Activated CD4-positive, CD25-positive, alpha-beta regulatory T cell treated with anti-CD3 and anti-CD28 coated beads, Interleukin-2, amount 50 U/mL, for 16 hours (primary cell): ENCODE results near the gene ASB1.

ENCODE experiments used
- DNase-seq: peaks from one replicate; pipeline ENCODE4 v3.0.0-alpha.2; 2020; ENCODE audit warnings: low read depth, low spot score

The ASB1 gene

DNA sequence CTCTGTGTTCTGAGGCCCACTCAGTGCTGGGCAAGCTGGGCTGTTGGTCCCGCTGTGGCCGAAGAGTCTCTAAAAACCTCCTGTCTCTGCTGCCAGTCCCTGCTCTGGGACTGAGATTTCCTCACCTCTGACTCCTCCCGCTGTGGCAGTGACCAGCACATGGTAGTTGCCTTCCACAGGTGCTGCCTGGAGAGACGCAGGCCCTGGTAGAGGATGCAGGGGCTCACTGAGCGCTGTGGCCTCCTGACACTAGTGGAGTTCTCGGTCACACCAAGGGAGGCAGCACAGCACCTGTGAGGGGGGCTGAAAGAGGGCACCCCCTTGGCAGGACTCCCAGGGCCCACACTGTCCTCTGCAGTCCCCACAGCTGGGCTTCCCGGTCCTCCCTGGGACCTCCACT, 3.8 kb upstream of the ASB1 start:
- no peak for DNase-seq

DNA sequence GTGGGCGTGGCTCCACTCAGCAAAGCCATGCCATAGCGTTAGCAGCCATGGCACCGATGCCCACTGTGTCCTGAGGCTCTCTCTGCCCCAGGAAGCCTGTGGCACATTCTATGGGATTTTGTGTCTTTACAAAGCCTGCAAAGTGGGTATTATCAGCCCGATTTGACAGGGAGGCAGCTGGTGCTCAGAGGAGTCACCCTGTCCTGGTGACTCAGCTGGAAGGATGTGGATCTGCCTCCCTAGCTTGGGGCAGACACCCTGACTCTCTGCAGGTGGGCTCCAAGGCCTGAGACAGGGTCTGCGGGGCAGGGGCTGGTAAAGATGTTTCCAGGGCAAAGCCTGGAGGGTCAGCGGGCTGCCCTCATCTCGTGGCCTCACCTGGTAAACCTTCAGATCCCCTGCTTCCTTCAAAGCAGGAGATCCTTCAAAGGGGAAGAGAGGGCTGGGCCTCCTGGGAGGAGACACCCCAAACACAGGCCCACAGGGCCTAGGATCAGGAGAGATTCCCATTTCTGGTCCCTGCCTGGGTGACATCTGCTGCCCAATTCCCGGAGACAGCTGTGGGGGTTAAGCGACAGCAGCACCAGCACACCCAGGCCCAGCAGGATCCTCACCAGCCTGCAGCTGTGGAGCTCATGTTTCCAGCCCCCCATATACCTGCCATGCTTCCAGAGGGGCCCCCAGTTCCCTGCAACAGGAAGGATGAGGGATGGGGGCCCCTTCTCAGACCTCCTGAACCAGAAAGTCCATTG, 3.0 kb upstream of the ASB1 start:
- DNase-seq = no peak

DNA sequence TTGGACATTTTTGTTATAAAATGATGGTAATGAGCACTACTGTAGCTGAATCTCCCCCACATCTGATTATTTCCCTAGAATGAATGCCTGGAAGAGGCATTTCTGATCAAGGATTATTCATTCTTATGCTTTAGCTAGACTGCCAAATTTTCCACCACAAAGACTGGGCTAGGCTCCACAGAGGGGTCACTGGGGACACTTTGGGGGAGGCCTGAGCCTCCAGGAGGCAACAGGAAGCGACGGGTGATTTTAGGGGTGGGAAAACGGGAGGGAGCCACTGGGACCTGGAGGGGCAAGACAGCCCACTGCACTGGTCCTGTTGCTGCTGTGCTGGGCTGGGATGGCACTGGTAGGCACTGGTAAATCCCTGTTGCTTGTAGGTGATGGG, 2.4 kb upstream of the ASB1 start:
- no peak for DNase-seq

GRCh38 chr2:238425505-238425978, 1.2 kb upstream of the ASB1 start:
- DNase-seq = no peak

DNA sequence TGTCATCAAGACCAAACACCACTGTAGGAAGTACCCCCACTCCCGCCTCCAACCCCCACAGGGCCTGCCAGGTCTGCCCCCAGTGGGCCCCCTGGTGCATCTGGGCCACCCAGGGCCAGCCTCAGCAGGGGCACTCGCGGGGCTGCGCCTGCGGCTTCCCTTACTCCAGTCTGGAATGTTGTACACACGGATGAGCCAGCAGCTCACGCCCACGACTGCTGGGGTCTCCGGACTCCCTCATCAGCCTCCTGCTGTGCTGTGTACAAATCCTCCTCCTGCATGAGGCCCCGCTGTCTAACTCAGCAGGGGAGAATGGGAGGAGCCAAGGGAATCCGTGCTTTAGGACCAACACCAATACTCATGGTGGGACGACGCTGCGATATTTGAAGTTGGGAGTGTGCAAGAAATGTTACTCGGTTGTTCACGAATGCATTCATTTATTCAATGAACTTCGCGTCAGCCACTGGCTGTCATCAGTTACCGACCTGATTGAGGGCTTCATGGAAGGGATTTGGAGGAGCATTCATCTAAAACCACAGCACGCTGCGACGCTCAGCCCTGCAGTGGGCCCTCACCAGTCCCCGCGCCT, 654 bp upstream of the ASB1 start:
- no peak for DNase-seq

GRCh38 chr2:238427435-238428162, 872 bp downstream of the ASB1 start:
- DNase-seq = no peak

DNA sequence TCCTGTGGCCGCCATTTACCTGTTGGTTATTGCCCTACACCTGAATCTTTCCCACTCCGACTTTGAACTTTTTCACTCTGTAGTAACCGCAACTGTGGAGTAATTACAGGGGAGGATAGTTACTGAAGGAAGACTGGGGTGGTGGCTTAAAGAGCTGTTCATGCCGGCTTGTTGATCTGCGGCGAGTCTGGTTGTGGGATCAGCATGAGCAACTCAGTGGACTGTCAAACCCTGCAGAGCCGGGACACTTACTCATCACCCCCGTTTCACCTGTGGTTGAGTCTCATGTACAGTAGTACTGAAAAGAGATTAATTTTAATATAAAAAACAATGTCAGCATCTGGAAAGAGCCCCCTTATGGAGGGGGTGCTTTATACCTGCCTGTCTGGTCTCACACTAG, 2.1 kb downstream of the ASB1 start:
- no peak for DNase-seq

DNA sequence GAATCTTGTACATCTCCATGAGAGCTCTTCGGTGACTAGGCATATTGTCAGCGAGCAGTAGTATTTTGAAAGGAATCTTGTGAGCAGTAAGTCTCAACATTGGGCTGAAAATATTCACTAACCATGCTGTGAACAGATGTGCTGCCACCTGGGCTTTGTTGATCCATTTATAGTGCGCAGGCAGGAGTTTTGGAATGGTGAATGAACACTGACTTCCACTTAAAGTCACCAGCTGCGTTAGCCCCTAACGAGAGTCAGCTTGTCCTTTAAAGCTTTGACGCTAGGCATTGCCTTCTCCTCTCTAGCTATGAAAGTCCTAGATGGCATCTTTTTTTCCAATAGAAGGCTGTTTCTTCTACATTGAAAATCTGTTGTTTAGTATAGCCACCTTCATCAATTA, 4.1 kb downstream of the ASB1 start:
- DNase-seq = no peak

GRCh38 chr2:238431456-238431855, 4.7 kb downstream of the ASB1 start:
- DNase-seq = no peak

DNA sequence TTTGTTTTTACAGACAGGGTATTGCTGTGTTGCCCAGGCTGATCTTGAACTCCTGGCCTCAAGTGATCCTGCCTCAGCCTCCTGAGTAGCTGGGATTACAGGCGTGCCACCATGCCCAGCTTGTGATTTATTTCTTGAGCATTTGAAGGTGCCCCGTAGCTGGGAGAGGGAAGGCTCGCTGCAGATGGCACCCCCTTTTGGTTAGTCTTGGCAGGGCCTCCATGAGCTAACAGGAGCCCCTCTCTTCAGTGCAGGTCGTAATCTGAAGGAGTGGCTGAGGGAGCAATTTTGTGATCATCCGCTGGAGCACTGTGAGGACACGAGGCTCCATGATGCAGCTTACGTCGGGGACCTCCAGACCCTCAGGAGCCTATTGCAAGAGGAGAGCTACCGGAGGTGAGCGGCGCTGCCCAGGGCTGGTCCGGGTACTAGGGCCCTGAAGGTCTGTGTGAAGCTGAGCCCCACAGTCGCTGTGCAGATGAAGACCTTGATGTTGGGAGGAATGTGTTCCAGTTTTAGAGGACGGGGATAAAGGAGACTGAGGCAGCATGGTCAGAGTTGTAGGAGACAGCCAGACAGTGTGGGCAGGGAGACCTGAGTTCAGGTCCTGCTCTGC, 6.7 kb downstream of the ASB1 start:
- no peak for DNase-seq

GRCh38 chr2:238433941-238434845, 7.5 kb downstream of the ASB1 start:
- DNase-seq = no peak

DNA sequence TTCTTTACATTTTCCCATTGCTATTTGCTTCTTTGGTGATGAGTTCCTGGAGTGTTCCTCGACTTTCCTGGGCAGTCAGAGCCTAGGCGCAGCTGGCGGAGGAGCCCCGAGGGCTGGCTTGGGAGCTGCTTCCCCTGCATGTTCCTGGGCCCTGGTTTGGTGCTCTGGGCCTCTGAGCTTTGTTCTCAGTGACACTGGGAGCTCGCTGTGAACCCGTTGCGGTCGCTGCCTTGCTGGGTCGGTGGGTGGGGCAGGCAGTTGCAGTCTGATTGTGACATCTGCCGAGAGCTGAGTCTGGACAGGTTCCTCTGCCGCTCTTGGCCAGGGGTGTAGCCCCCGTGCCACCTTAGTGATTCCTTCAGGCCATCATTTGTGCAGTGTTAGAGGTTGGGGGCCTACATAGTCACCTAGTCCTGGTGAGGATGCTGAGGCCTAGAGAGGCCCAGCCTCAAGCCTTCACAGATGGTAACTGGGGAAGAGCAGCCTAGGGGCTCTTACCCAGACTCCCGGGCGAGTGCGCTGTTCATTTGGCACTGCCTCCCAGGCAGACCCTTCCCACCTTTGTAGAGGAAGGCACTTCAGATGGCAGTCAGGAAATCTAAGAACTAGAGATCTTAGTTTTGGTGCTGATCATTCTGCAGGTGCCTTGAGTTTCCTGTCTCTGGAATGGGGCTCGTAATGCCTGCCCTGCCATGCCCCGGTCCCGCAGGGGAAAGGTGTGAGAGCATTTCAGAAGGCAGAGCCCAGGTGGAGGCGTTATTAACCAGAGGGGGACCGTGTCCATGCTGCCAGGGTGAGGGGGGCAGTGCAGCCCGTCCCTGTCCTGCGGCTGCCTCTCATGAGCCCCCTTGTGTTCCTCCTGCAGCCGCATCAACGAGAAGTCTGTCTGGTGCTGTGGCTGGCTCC, 8.4 kb downstream of the ASB1 start:
- DNase-seq = no peak

DNA sequence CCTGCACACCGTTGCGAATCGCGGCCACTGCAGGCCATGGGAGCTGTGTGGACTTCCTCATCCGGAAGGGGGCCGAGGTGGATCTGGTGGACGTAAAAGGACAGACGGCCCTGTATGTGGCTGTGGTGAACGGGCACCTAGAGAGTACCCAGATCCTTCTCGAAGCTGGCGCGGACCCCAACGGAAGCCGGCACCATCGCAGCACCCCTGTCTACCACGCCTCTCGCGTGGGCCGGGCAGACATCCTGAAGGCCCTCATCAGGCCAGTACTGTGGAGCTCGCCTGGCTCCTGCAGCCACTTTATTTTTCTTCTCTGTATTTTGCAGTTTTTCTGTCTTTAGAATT, 9.0 kb downstream of the ASB1 start:
- no peak for DNase-seq

DNA sequence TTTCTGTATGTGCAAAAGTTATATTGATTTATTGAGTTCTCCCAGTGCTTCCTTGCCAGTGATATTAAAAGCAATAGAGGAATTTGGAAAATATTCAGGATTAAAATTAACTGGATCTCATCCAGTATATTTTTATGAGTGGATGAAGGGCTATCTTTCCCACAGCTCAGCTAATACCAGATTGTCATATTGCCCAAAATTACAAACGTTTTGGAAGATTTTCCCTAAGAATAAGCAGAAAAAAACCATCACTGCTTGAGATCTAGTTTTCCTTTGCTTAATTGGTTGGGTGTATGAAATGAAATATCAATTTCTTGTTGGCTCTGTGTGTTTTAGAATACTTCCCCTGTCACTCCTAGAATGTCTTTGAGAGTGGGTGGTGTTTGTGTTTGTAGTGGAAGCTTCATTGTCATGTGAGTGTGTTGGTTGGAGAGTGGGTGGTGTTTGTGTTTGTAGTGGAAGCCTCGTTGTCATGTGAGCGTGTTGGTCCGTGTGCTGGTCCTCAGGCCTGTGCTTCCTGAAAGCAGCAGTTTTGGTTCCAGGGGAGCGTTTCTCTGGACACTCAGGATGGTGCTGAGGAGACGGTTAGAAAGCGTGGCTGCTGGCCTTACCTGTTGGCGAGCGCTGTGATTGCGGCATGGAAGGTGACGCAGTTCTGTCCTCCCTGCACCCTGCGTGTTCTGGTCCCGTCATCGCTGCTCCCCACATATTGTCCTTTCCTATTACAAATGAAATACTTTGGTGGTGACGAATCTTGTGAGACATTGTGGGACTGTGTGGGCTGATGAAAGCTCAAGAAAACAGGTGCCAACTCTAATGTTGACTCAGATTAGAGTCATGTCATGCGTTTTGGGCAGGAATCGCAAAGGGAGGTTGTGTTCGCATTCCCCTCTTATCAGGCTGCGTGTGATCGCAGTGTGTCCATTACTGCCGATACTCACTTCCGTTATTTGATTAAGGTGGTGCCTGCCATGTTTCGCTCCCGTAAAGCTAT, 12.4 kb downstream of the ASB1 start:
- DNase-seq = peak; percentile 16

- DNase-seq = no peak
Observed at GRCh38 chr2:238439917-238440316, 13.2 kb downstream of the ASB1 start.

- DNase-seq = no peak
Observed at GRCh38 chr2:238440331-238440730, 13.6 kb downstream of the ASB1 start.

DNA sequence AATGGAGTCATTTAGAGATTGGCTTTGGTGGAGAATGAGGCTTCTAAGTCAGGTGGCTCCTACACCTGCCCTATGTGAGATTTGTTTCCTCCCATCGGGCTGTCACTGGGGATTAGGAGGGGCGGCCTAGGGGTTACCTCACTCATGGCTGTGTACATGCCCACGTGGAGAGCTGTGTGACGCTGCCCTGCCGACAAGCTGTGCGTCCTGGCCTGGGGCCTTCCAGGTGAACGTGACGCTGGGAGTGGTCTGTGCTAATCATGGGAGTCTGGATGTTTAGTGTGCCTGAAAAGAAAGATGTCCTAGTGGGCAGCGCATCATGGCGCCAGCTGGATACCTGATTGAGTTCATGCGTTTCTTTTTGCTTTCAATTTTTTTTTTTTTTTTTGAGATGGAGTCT, 14.0 kb downstream of the ASB1 start:
- no peak for DNase-seq

GRCh38 chr2:238441262-238442114, 14.8 kb downstream of the ASB1 start:
- DNase-seq = no peak
